GM20000 (cell line): Measurements from ENCODE around the gene PIH1D2.
A peak's percentile ranks its signal among the peaks of the same experiment; 100 is the strongest.

Experiments used
- DNase-seq: peaks from one replicate; pipeline ENCODE4 v3.0.0; 2012; ENCODE audit warnings: low spot score
- CTCF ChIP-seq: IDR thresholded peaks from 2 replicates; pipeline ENCODE4 v1.5.1; 2012; ENCODE audit warnings: mild to moderate bottlenecking, control low read depth; ENCODE audit errors: extremely low read depth, missing control alignments

The PIH1D2 gene

GRCh38 chr11:112087212-112087611, 13.4 kb upstream of the PIH1D2 start:
- DNase-seq, result no peak

GRCh38 chr11:112086422-112087191, 12.8 kb upstream of the PIH1D2 start, which contains the start of the genes SDHD and TIMM8B:
Gene SDHD (plus strand): TSS chr11:112086873. CDS start chr11:112086908, 35 bp downstream.
Gene TIMM8B (minus strand): TSS chr11:112086756. CDS start chr11:112086723, 33 bp downstream.
- no peak for TF ChIP-seq CTCF
- DNase-seq, result peak; percentile 90

More at GRCh38 chr11:112087212-112087611, 13.4 kb upstream of the PIH1D2 start:
- no peak for TF ChIP-seq CTCF

- no peak for TF ChIP-seq CTCF
- DNase-seq, result peak; percentile 44
Observed at GRCh38 chr11:112085822-112086421, 12.1 kb upstream of the PIH1D2 start.

GRCh38 chr11:112082729-112083128, 8.9 kb upstream of the PIH1D2 start:
- no peak for TF ChIP-seq CTCF
- DNase-seq, result no peak

- no peak for TF ChIP-seq CTCF
- DNase-seq, result no peak
Observed at GRCh38 chr11:112062923-112063322, 10.9 kb downstream of the PIH1D2 start.

- DNase-seq, result no peak
- no peak for TF ChIP-seq CTCF
Observed at GRCh38 chr11:112058103-112058502, 15.7 kb downstream of the PIH1D2 start.

GRCh38 chr11:112057170-112057569, 16.6 kb downstream of the PIH1D2 start:
- DNase-seq, result no peak
- TF ChIP-seq CTCF, result no peak
